ENCODE measurements around the gene COQ8A.

The COQ8A gene

GRCh38 chr1:226965581-226966440 lies 25.7 kb downstream of the COQ8A start:
- TF ChIP-seq YY1 (IDR thresholded peaks at IDR 0.05; ENCODE audit: low read depth), result no peak
- no peak for TF ChIP-seq REST (IDR thresholded peaks at IDR 0.05; ENCODE audit: low read depth)
- no peak for TF ChIP-seq CREB1 (IDR thresholded peaks at IDR 0.05; ENCODE audit: low read depth)
- no peak for TF ChIP-seq EGR1 (IDR thresholded peaks at IDR 0.05)
- TF ChIP-seq TCF12 (IDR thresholded peaks at IDR 0.05; ENCODE audit: low read depth), result no peak
- no peak for TF ChIP-seq FOXM1 (IDR thresholded peaks at IDR 0.05; ENCODE audit: borderline replicate concordance, low read depth)
- no peak for TF ChIP-seq TEAD4 (IDR thresholded peaks at IDR 0.05)
- no peak for TF ChIP-seq USF1 (IDR thresholded peaks at IDR 0.05)
- no peak for TF ChIP-seq TAF1 (IDR thresholded peaks at IDR 0.05; ENCODE audit: low read depth)
- TF ChIP-seq MAX (IDR thresholded peaks at IDR 0.05), result no peak
- no peak for TF ChIP-seq CEBPB (IDR thresholded peaks at IDR 0.05)
- no peak for TF ChIP-seq ZBTB7A (IDR thresholded peaks at IDR 0.05; ENCODE audit: low read depth)

GRCh38 chr1:226966683-226967082 lies 26.6 kb downstream of the COQ8A start:
- TF ChIP-seq REST (IDR thresholded peaks at IDR 0.05; ENCODE audit: low read depth) (peak; percentile 60), YY1 (IDR thresholded peaks at IDR 0.05; ENCODE audit: low read depth) (no peak)

GRCh38 chr1:226967665-226968064 lies 27.6 kb downstream of the COQ8A start:
- TF ChIP-seq TCF12 (IDR thresholded peaks at IDR 0.05; ENCODE audit: low read depth), result no peak
- no peak for TF ChIP-seq TEAD4 (IDR thresholded peaks at IDR 0.05)
- no peak for TF ChIP-seq MAX (IDR thresholded peaks at IDR 0.05)
- TF ChIP-seq USF1 (IDR thresholded peaks at IDR 0.05), result no peak
- TF ChIP-seq NFIC (IDR thresholded peaks at IDR 0.05), result no peak
- TF ChIP-seq EP300 (IDR thresholded peaks at IDR 0.05; ENCODE audit: borderline replicate concordance), result no peak
- TF ChIP-seq CEBPB (IDR thresholded peaks at IDR 0.05), result no peak
- no peak for TF ChIP-seq EGR1 (IDR thresholded peaks at IDR 0.05)
- no peak for TF ChIP-seq YY1 (IDR thresholded peaks at IDR 0.05; ENCODE audit: low read depth)
- TF ChIP-seq FOXM1 (IDR thresholded peaks at IDR 0.05; ENCODE audit: borderline replicate concordance, low read depth), result no peak
- no peak for TF ChIP-seq RAD21 (IDR thresholded peaks at IDR 0.05; ENCODE audit: low read depth)
- no peak for TF ChIP-seq ZBTB7A (IDR thresholded peaks at IDR 0.05; ENCODE audit: low read depth)
- TF ChIP-seq REST (IDR thresholded peaks at IDR 0.05; ENCODE audit: low read depth), result no peak
- TF ChIP-seq CREB1 (IDR thresholded peaks at IDR 0.05; ENCODE audit: low read depth), result no peak
- TF ChIP-seq TAF1 (IDR thresholded peaks at IDR 0.05; ENCODE audit: low read depth), result no peak

GRCh38 chr1:226971765-226972164 lies 31.7 kb downstream of the COQ8A start:
- no peak for TF ChIP-seq YY1 (IDR thresholded peaks at IDR 0.05; ENCODE audit: low read depth)
- TF ChIP-seq REST (IDR thresholded peaks at IDR 0.05; ENCODE audit: low read depth), result no peak
- no peak for TF ChIP-seq EGR1 (IDR thresholded peaks at IDR 0.05)
- no peak for TF ChIP-seq FOXM1 (IDR thresholded peaks at IDR 0.05; ENCODE audit: borderline replicate concordance, low read depth)
- TF ChIP-seq CREB1 (IDR thresholded peaks at IDR 0.05; ENCODE audit: low read depth), result no peak
- no peak for TF ChIP-seq RAD21 (IDR thresholded peaks at IDR 0.05; ENCODE audit: low read depth)
- TF ChIP-seq USF1 (IDR thresholded peaks at IDR 0.05), result no peak
- TF ChIP-seq TAF1 (IDR thresholded peaks at IDR 0.05; ENCODE audit: low read depth), result no peak
- TF ChIP-seq CEBPB (IDR thresholded peaks at IDR 0.05), result no peak
- TF ChIP-seq TCF12 (IDR thresholded peaks at IDR 0.05; ENCODE audit: low read depth), result no peak
- no peak for TF ChIP-seq ZBTB7A (IDR thresholded peaks at IDR 0.05; ENCODE audit: low read depth)
- TF ChIP-seq TEAD4 (IDR thresholded peaks at IDR 0.05), result no peak
- no peak for TF ChIP-seq NFIC (IDR thresholded peaks at IDR 0.05)
- TF ChIP-seq MAX (IDR thresholded peaks at IDR 0.05), result no peak
- TF ChIP-seq EP300 (IDR thresholded peaks at IDR 0.05; ENCODE audit: borderline replicate concordance), result no peak

Data from Ishikawa (cell line).